GM12892 (cell line): ENCODE measurements around the gene HOMER2.

ENCODE experiments used
- POLR2A ChIP-seq: IDR thresholded peaks from 2 replicates; pipeline ENCODE4 v1.6.1; 2011; ENCODE audit warnings: low read depth, low read length, control low read depth
- POLR2AphosphoS5 ChIP-seq: IDR thresholded peaks from 2 replicates; pipeline ENCODE4 v1.6.1; 2011; ENCODE audit warnings: low read depth, low read length, control low read depth
- TAF1 ChIP-seq: IDR thresholded peaks from 2 replicates; pipeline ENCODE4 v1.6.1; 2011; ENCODE audit warnings: low read depth, mild to moderate bottlenecking, control low read depth, low read length, borderline replicate concordance

GRCh38 chr15:82995938-82996337 is 43.4 kb upstream of the HOMER2 start:
- no peak for TF ChIP-seq POLR2AphosphoS5
- TF ChIP-seq POLR2A, result no peak
- TF ChIP-seq TAF1, result no peak
